Astrocyte of the spinal cord (primary cell): ENCODE results near the gene UGT1A9.
"Not testable (repeated sequence)": the region's sequence is repeated elsewhere in the genome, so short reads cannot be mapped to it uniquely, and the experiment has no call there.

ENCODE experiments used
- DNase-seq: peaks from one replicate; pipeline ENCODE4 v3.0.0; 2011; ENCODE audit warnings: low read depth, low spot score
- H3K4me3 ChIP-seq: 2 replicates; pipeline ENCODE4 v1.5.1; 2011; ENCODE audit warnings: low read depth, mild to moderate bottlenecking, low read length, moderate library complexity
- CTCF ChIP-seq: IDR thresholded peaks from 2 replicates; pipeline ENCODE4 v1.5.1; 2012; ENCODE audit warnings: low read depth, mild to moderate bottlenecking, low read length, inconsistent platforms
- in situ Hi-C: cut with HindIII; loops from 2 replicates; pipeline ENCODE4 v1.10.0; 2017; ENCODE audit warnings: low sequenced_read_pairs

The UGT1A9 gene

GRCh38 chr2:233714121-233714520 is 42.4 kb downstream of the UGT1A9 start:
- TF ChIP-seq CTCF: no peak
- H3K4me3 ChIP-seq: no peak overlapping the region
- no peak for DNase-seq
- in situ Hi-C loops: no loop called here

- DNase-seq: no peak
- no peak within 1 kb of the TSS for H3K4me3 ChIP-seq
- in situ Hi-C loops: no loop called here
- TF ChIP-seq CTCF: no peak
Measured at GRCh38 chr2:233718552-233718951, 46.9 kb downstream of the UGT1A9 start, which contains the start of gene UGT1A4. TSS of gene UGT1A4 (plus strand) at chr2:233718736. CDS start at chr2:233718821, 85 bp downstream.

GRCh38 chr2:233728723-233729301 is 57.1 kb downstream of the UGT1A9 start, which contains the start of gene UGT1A3:
TSS of gene UGT1A3 (plus strand) at chr2:233729042. CDS start at chr2:233729127, 85 bp downstream.
- H3K4me3 ChIP-seq: no peak within 1 kb of the TSS
- TF ChIP-seq CTCF: no peak
- DNase-seq: no peak
- in situ Hi-C loops: no loop called here

- in situ Hi-C loops, DNase-seq, H3K4me3 ChIP-seq: not testable (repeated sequence)
Measured at GRCh38 chr2:233736868-233737653, 65.4 kb downstream of the UGT1A9 start.

- in situ Hi-C loops: no loop called here
- DNase-seq: no peak
- no peak overlapping the region for H3K4me3 ChIP-seq
- TF ChIP-seq CTCF: no peak
Measured at GRCh38 chr2:233740870-233741269, 69.2 kb downstream of the UGT1A9 start.

GRCh38 chr2:233743464-233744259 is 72.0 kb downstream of the UGT1A9 start:
- no peak for DNase-seq
- no peak overlapping the region for H3K4me3 ChIP-seq
- no peak for TF ChIP-seq CTCF
- in situ Hi-C loops: no loop called here
